Stimulated activated CD4-positive, alpha-beta T cell treated with anti-CD3 and anti-CD28 coated beads, Interleukin-1b, Interleukin-23, amount 100 ng/mL, for 48 hours (primary cell): Measurements from ENCODE around the gene TSC1.

ENCODE experiments used
- DNase-seq: peaks from one replicate; pipeline ENCODE4 v3.0.0-alpha.2; 2020

Gene TSC1

GRCh38 chr9:132931178-132931735 lies 13.2 kb downstream of the TSC1 start:
- DNase-seq: no peak

GRCh38 chr9:132927704-132928103 lies 16.7 kb downstream of the TSC1 start:
- no peak for DNase-seq

- no peak for DNase-seq
These were observed 21.0 kb downstream of the TSC1 start for GRCh38 chr9:132923346-132923902.

GRCh38 chr9:132919614-132920268 lies 24.7 kb downstream of the TSC1 start:
- DNase-seq: no peak

GRCh38 chr9:132914924-132915323 lies 29.5 kb downstream of the TSC1 start:
- DNase-seq: no peak

GRCh38 chr9:132912131-132912530 lies 32.3 kb downstream of the TSC1 start:
- no peak for DNase-seq

- no peak for DNase-seq
These were observed 34.0 kb downstream of the TSC1 start for GRCh38 chr9:132910376-132910775.

- no peak for DNase-seq
These were observed 35.1 kb downstream of the TSC1 start for GRCh38 chr9:132909311-132909710.

GRCh38 chr9:132908635-132909034 lies 35.8 kb downstream of the TSC1 start:
- no peak for DNase-seq

- no peak for DNase-seq
These were observed 38.7 kb downstream of the TSC1 start for GRCh38 chr9:132905726-132906125.

- DNase-seq: no peak
These were observed 40.6 kb downstream of the TSC1 start for GRCh38 chr9:132903574-132904492.

GRCh38 chr9:132901858-132902831 lies 42.3 kb downstream of the TSC1 start:
- DNase-seq: peak; percentile 76

GRCh38 chr9:132898051-132898450 lies 46.4 kb downstream of the TSC1 start:
- no peak for DNase-seq

GRCh38 chr9:132896906-132897305 lies 47.5 kb downstream of the TSC1 start:
- no peak for DNase-seq

- DNase-seq: no peak
These were observed 48.2 kb downstream of the TSC1 start for GRCh38 chr9:132896264-132896663.

GRCh38 chr9:132894862-132895835 lies 49.3 kb downstream of the TSC1 start:
- DNase-seq: no peak

- no peak for DNase-seq
These were observed 50.1 kb downstream of the TSC1 start for GRCh38 chr9:132894346-132894745.

- DNase-seq: no peak
These were observed 52.0 kb downstream of the TSC1 start for GRCh38 chr9:132892400-132892799.

- no peak for DNase-seq
These were observed 56.3 kb downstream of the TSC1 start for GRCh38 chr9:132888151-132888550.

GRCh38 chr9:132887181-132888120 lies 57.0 kb downstream of the TSC1 start:
- no peak for DNase-seq
